ENCODE data around the gene TTBK2.

TTBK2 gene

DNA sequence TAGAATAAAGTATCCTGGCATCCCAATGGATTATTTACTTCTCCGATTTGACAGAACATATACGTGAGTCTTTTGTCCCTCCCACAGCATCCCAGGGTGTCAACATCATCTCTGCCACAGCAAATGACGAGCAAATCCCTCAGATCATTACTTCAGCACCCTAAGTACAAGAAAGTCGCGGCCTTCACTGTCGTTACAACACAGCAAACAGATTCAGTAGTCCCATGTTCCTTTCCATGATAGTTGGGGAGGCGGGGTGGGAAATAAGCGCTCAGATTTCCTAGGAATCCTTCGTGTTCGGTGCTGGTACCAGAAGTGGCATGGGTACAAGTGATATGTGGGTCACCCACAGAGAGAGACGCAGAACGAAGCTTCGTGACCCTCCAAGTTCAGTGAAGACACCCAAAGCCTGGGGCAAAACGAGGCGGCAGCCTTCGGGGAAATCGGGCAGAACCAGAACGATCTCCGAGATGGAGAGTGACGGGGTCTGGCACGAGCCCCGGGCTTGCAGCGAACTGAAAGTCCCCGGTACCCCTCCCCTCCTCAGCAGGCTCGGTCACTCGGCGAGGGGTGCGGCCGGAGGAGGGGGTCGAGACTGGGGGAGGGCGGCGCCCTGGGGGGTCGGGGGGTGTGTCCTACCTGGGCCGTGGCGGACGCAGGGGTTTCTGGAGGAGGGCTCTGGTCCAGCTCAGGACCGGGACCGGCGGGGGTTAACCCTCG, 619 bp downstream of the TTBK2 start (continued):
- TF ChIP-seq ZNF843 (tag by site-specific recombination; IDR thresholded peaks at IDR 0.05) (no peak), ZBTB20 (tag by site-specific recombination; IDR thresholded peaks at IDR 0.05) (peak; percentile 46), ZNF600 (tag by site-specific recombination; IDR thresholded peaks at IDR 0.05) (peak; percentile 55)
- TF ChIP-seq, protein P1, sequence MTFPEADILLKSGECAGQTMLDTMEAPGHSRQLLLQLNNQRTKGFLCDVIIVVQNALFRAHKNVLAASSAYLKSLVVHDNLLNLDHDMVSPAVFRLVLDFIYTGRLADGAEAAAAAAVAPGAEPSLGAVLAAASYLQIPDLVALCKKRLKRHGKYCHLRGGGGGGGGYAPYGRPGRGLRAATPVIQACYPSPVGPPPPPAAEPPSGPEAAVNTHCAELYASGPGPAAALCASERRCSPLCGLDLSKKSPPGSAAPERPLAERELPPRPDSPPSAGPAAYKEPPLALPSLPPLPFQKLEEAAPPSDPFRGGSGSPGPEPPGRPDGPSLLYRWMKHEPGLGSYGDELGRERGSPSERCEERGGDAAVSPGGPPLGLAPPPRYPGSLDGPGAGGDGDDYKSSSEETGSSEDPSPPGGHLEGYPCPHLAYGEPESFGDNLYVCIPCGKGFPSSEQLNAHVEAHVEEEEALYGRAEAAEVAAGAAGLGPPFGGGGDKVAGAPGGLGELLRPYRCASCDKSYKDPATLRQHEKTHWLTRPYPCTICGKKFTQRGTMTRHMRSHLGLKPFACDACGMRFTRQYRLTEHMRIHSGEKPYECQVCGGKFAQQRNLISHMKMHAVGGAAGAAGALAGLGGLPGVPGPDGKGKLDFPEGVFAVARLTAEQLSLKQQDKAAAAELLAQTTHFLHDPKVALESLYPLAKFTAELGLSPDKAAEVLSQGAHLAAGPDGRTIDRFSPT (tag by site-specific recombination; IDR thresholded peaks at IDR 0.05), result no peak

DNA sequence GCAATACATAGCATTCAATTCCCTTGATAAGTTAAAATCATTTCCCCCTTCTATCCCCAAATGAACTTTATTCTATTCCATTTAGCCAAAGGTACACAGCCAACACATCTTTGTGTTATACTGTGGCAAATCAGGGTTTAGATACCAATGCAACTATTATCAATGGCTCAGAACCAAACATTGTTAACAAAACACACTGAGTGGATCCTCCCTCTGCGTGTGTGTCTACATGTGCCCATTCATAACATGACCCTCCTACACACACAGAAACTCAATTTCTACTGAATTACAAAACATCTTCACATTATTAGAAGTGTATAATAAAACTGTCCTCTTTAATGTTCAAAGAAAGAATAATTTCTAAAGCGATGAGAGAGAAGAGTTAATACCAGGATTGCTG, 1.3 kb downstream of the TTBK2 start:
- ChIA-PET POLR2A (no interaction called here), CTCF (no interaction called here)
- no peaks in the 10 kb centered on the region for H3K4me1 ChIP-seq (ENCODE audit: control insufficient read depth, insufficient read depth, low read length)
- H3K9me3 ChIP-seq (ENCODE audit: control insufficient read depth, insufficient read depth, low read depth, low read length), result no peaks in the 10 kb centered on the region
- H3K4me3 ChIP-seq (ENCODE audit: low read depth, low read length), result peak overlapping the region; percentile 79
- peak overlapping the region; percentile 72; the same call in 1 of the 2 replicates for H3K27ac ChIP-seq (ENCODE audit: extremely low read depth, low read depth, low read length)
- H3K36me3 ChIP-seq (ENCODE audit: control insufficient read depth in 2 of 2, insufficient read depth in 1 of 2, low read length in 2 of 2), result no peaks in the 10 kb centered on the region
- no peak for TF ChIP-seq HOXC10 (CRISPR knock-in tag; IDR thresholded peaks at IDR 0.05)
- no peak for TF ChIP-seq ZFP41 (tag by site-specific recombination; IDR thresholded peaks at IDR 0.05; ENCODE audit: borderline replicate concordance)
- TF ChIP-seq, protein P2, sequence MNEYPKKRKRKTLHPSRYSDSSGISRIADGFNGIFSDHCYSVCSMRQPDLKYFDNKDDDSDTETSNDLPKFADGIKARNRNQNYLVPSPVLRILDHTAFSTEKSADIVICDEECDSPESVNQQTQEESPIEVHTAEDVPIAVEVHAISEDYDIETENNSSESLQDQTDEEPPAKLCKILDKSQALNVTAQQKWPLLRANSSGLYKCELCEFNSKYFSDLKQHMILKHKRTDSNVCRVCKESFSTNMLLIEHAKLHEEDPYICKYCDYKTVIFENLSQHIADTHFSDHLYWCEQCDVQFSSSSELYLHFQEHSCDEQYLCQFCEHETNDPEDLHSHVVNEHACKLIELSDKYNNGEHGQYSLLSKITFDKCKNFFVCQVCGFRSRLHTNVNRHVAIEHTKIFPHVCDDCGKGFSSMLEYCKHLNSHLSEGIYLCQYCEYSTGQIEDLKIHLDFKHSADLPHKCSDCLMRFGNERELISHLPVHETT (tag by site-specific recombination; IDR thresholded peaks at IDR 0.05), result no peak
- TF ChIP-seq, protein P3, sequence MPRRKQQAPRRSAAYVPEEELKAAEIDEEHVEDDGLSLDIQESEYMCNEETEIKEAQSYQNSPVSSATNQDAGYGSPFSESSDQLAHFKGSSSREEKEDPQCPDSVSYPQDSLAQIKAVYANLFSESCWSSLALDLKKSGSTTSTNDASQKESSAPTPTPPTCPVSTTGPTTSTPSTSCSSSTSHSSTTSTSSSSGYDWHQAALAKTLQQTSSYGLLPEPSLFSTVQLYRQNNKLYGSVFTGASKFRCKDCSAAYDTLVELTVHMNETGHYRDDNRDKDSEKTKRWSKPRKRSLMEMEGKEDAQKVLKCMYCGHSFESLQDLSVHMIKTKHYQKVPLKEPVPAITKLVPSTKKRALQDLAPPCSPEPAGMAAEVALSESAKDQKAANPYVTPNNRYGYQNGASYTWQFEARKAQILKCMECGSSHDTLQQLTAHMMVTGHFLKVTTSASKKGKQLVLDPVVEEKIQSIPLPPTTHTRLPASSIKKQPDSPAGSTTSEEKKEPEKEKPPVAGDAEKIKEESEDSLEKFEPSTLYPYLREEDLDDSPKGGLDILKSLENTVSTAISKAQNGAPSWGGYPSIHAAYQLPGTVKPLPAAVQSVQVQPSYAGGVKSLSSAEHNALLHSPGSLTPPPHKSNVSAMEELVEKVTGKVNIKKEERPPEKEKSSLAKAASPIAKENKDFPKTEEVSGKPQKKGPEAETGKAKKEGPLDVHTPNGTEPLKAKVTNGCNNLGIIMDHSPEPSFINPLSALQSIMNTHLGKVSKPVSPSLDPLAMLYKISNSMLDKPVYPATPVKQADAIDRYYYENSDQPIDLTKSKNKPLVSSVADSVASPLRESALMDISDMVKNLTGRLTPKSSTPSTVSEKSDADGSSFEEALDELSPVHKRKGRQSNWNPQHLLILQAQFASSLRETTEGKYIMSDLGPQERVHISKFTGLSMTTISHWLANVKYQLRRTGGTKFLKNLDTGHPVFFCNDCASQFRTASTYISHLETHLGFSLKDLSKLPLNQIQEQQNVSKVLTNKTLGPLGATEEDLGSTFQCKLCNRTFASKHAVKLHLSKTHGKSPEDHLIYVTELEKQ (tag by site-specific recombination; IDR thresholded peaks at IDR 0.05; ENCODE audit: borderline replicate concordance), result no peak
- TF ChIP-seq, protein P4, sequence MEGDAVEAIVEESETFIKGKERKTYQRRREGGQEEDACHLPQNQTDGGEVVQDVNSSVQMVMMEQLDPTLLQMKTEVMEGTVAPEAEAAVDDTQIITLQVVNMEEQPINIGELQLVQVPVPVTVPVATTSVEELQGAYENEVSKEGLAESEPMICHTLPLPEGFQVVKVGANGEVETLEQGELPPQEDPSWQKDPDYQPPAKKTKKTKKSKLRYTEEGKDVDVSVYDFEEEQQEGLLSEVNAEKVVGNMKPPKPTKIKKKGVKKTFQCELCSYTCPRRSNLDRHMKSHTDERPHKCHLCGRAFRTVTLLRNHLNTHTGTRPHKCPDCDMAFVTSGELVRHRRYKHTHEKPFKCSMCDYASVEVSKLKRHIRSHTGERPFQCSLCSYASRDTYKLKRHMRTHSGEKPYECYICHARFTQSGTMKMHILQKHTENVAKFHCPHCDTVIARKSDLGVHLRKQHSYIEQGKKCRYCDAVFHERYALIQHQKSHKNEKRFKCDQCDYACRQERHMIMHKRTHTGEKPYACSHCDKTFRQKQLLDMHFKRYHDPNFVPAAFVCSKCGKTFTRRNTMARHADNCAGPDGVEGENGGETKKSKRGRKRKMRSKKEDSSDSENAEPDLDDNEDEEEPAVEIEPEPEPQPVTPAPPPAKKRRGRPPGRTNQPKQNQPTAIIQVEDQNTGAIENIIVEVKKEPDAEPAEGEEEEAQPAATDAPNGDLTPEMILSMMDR (tag by site-specific recombination; IDR thresholded peaks at IDR 0.05), result no peak

DNA sequence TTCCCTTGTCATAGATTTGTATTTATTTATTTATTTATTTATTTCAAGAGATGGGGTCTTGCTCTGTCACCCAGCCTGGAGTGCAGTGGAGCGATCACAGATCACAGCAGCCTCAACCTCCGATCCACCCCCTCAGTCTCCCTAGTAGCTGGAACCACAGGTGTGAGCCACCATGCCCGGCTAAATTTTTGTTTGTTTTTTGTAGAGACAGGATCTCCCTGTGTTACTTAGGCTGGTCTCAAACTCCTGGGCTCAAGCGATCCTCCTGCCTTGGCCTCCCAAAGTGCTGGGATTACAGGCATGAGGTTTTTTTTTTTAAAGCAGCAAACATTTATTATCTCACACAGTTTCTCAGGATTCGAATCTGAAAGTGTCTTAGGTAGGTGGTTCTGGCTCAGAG, 2.5 kb downstream of the TTBK2 start:
- Histone ChIP-seq H3K9me3 (ENCODE audit: control insufficient read depth, insufficient read depth, low read depth, low read length) (no peaks in the 10 kb centered on the region), H3K4me3 (ENCODE audit: low read depth, low read length) (no peak overlapping the region; the same call in 1 of the 2 replicates), H3K4me1 (ENCODE audit: control insufficient read depth, insufficient read depth, low read length) (no peaks in the 10 kb centered on the region), H3K27ac (ENCODE audit: extremely low read depth, low read depth, low read length) (no peak overlapping the region), H3K36me3 (ENCODE audit: control insufficient read depth in 2 of 2, insufficient read depth in 1 of 2, low read length in 2 of 2) (no peaks in the 10 kb centered on the region)
- ChIA-PET POLR2A (no interaction called here), CTCF (interaction anchor here (0.8 to 2.4 kb wide), 2 partner anchors 8 to 180 kb away, joined by 3 to 10 read pairs; no protein-coding TSS in a partner anchor)
- no peak for TF ChIP-seq TCF7L2 (IDR thresholded peaks at IDR 0.05; ENCODE audit: borderline replicate concordance, low read depth, low read length)
- TF ChIP-seq, protein P2 (tag by site-specific recombination; IDR thresholded peaks at IDR 0.05), result no peak
- no peak for TF ChIP-seq ZNF791 (tag by site-specific recombination; IDR thresholded peaks at IDR 0.05)
- 0 out of 2 replicates have a peak, but pooled peaks have one; percentile 22 for TF ChIP-seq GLIS1 (tag by site-specific recombination; IDR thresholded peaks at IDR 0.05)
- no peak for TF ChIP-seq ZNF2 (tag by site-specific recombination; IDR thresholded peaks at IDR 0.05)
- TF ChIP-seq ZNF768 (tag by site-specific recombination; IDR thresholded peaks at IDR 0.05), result no peak
- no peak for TF ChIP-seq ZNF660 (tag by site-specific recombination; IDR thresholded peaks at IDR 0.05)
- TF ChIP-seq, protein P5, sequence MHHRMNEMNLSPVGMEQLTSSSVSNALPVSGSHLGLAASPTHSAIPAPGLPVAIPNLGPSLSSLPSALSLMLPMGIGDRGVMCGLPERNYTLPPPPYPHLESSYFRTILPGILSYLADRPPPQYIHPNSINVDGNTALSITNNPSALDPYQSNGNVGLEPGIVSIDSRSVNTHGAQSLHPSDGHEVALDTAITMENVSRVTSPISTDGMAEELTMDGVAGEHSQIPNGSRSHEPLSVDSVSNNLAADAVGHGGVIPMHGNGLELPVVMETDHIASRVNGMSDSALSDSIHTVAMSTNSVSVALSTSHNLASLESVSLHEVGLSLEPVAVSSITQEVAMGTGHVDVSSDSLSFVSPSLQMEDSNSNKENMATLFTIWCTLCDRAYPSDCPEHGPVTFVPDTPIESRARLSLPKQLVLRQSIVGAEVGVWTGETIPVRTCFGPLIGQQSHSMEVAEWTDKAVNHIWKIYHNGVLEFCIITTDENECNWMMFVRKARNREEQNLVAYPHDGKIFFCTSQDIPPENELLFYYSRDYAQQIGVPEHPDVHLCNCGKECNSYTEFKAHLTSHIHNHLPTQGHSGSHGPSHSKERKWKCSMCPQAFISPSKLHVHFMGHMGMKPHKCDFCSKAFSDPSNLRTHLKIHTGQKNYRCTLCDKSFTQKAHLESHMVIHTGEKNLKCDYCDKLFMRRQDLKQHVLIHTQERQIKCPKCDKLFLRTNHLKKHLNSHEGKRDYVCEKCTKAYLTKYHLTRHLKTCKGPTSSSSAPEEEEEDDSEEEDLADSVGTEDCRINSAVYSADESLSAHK (tag by site-specific recombination; IDR thresholded peaks at IDR 0.05), result no peak
- TF ChIP-seq ZNF335 (tag by site-specific recombination; conservative IDR thresholded peaks at IDR 0.05), result no peak
- TF ChIP-seq ZBTB1 (tag by site-specific recombination; IDR thresholded peaks at IDR 0.05), result no peak

Data from HEK293 (cell line).